K562 (cell line): Measurements from ENCODE around the gene GDF11. TPM values are rescaled to one million over a fixed set of nuclear protein-coding genes. Genes with fewer than 3 reads are reported as not detected.
A peak's percentile ranks its signal among the peaks of the same experiment; 100 is the strongest.

ENCODE experiments used
- ATAC-seq: fragments of 200-7000 bp; cut with Tn5 transposase; 3 replicates; pipeline ENCODE4 v1.9.1; 2020; ENCODE audit warnings: moderate library complexity
- BruUV-seq: library from RNA; stranded (reverse); fragments of 400-500 nt; replicated peaks from 2 replicates; lab custom pipeline; 2021; lab: Mats Ljungman, UMichigan
- CTCF ChIA-PET: fragments of 300-600 bp; formaldehyde crosslinking; extraction: SDS; loops from one replicate; lab custom pipeline; 2021; ENCODE audit warnings: low intra/inter-chr PET ratio; lab: Yijun Ruan, JAX
- POLR2A ChIA-PET: fragments of 300-600, 350-650 bp; sonication (Branson Sonifier 250); formaldehyde crosslinking; extraction: SDS; loops from one replicate; lab custom pipeline; 2021; ENCODE audit warnings: antibody characterized with exemption, inconsistent platforms; lab: Yijun Ruan, JAX
- DNase-seq, 4 experiments: peaks; one replicate each; pipeline versions ENCODE4 v3.0.0 to v3.0.0-alpha.2; 2011 to 2018; ENCODE audit warnings: low spot score in 3 of 4, mixed read lengths in 3 of 4; ENCODE audit errors: extremely low read depth in 1 of 4
- FAIRE-seq: peaks from 2 replicates; lab custom pipeline; 2011; peaks lifted over from hg19 to GRCh38; lab: Jason Lieb, UNC
- H2AFZ ChIP-seq: 2 replicates; pipeline ENCODE4 v1.6.0; 2011; ENCODE audit warnings: low read depth, low read length, control low read depth, inconsistent platforms
- H3K27ac ChIP-seq: fragments of 200-600 bp; 3 replicates; pipeline ENCODE4 v1.8.0; 2011; ENCODE audit warnings: low read depth, mild to moderate bottlenecking, control low read depth, inconsistent platforms, low read length, moderate library complexity, mixed read lengths; ENCODE audit errors: extremely low read depth
- H3K27me3 ChIP-seq, 2 experiments: fragments of 300-600 bp in 1 of 2; 2 replicates in 1 of 2; 3 replicates in 1 of 2; pipeline versions ENCODE4 v1.6.0 to v1.8.0; 2011; ENCODE audit warnings: inconsistent platforms in 2 of 2, low read length in 2 of 2, mild to moderate bottlenecking in 1 of 2, mixed read lengths in 1 of 2, moderate library complexity in 1 of 2; ENCODE audit not compliant: control insufficient read depth in 2 of 2, insufficient read depth in 2 of 2
- H3K36me3 ChIP-seq: fragments of 300-600 bp; 3 replicates; pipeline ENCODE4 v1.8.0; 2011; ENCODE audit warnings: mild to moderate bottlenecking, low read length, inconsistent platforms; ENCODE audit not compliant: control insufficient read depth, insufficient read depth
- H3K4me1 ChIP-seq, 2 experiments: fragments of 200-600 bp in 1 of 2; replicated peaks in 1 of 2; 2 replicates in 1 of 2; 3 replicates in 1 of 2; pipeline versions ENCODE4 v1.5.1 to v1.8.0; 2011; ENCODE audit warnings: inconsistent platforms in 2 of 2, low read length in 2 of 2, mild to moderate bottlenecking in 1 of 2, mixed read lengths in 1 of 2, moderate library complexity in 1 of 2; ENCODE audit not compliant: control insufficient read depth in 2 of 2, insufficient read depth in 2 of 2
- H3K4me2 ChIP-seq: 2 replicates; pipeline ENCODE4 v1.6.1; 2011; ENCODE audit warnings: low read length, control low read depth, inconsistent platforms, mixed read lengths; ENCODE audit not compliant: insufficient read depth
- H3K4me3 ChIP-seq: fragments of 200-600 bp; sonication (generic), shearing (Covaris generic); 2 replicates; pipeline ENCODE4 v1.5.1; 2016; ENCODE audit warnings: control low read depth, inconsistent platforms
- H3K79me2 ChIP-seq: fragments of 200-600 bp; 3 replicates; pipeline ENCODE4 v1.8.0; 2011; ENCODE audit warnings: low read length, inconsistent platforms; ENCODE audit not compliant: control insufficient read depth, insufficient read depth
- H3K9ac ChIP-seq, 2 experiments: 2 replicates each; pipeline versions ENCODE4 v1.6.0 to v1.6.1; 2011; ENCODE audit warnings: low read depth in 2 of 2, low read length in 2 of 2, control low read depth in 1 of 2, inconsistent platforms in 1 of 2, mild to moderate bottlenecking in 1 of 2, mixed read lengths in 1 of 2; ENCODE audit not compliant: insufficient read depth in 1 of 2
- H3K9me1 ChIP-seq: one replicate; pipeline ENCODE4 v1.6.0; 2011; ENCODE audit warnings: inconsistent platforms, mild to moderate bottlenecking, low read length, moderate library complexity; ENCODE audit not compliant: control insufficient read depth, insufficient read depth
- H3K9me3 ChIP-seq: replicated peaks from 2 replicates; pipeline ENCODE4 v1.5.1; 2011; ENCODE audit warnings: low read depth, low read length, inconsistent platforms; ENCODE audit not compliant: control insufficient read depth, insufficient read depth
- H4K20me1 ChIP-seq: replicated peaks from 2 replicates; pipeline ENCODE4 v1.6.1; 2011; ENCODE audit warnings: low read length, inconsistent platforms, mixed read lengths; ENCODE audit not compliant: control insufficient read depth, insufficient read depth
- BACH1 ChIP-seq: fragments of 200-800 bp; sonication (Bioruptor generic); IDR thresholded peaks from 2 replicates; pipeline ENCODE4 v1.6.1; 2016; ENCODE audit warnings: missing genetic modification characterization, missing compliant biosample characterization
- ZNF830 ChIP-seq: fragments of 250-450 bp; sonication (Bioruptor Pico); IDR thresholded peaks from 2 replicates; pipeline ENCODE4 v1.5.0; 2021; ENCODE audit warnings: mild to moderate bottlenecking
- WGBS: fragments of 100-300 bp; shearing (Covaris generic); methylation state at CpG from one replicate; pipeline ENCODE4 v1.1.6; 2016; ENCODE audit warnings: low coverage, mixed read lengths; ENCODE audit not compliant: insufficient coverage; ENCODE audit errors: missing lambda C conversion rate; 5-methylcytosine and 5-hydroxymethylcytosine counted together
- in situ Hi-C: fragments of 300-500 bp; cut with MboI; formaldehyde crosslinking; loops from 4 replicates; pipeline ENCODE4 v1.15.0; 2018; ENCODE audit warnings: inconsistent platforms, mixed read lengths
- intact Hi-C: fragments of 100-400 bp; cut with micrococcal nuclease; formaldehyde crosslinking; loops from 2 replicates; pipeline ENCODE4 v1.14.2; 2022
- polyA plus RNA-seq, 8 experiments: library from polyadenylated mRNA; depleted of rRNA in 4 of 8; stranded (reverse) in 5 of 8; unstranded in 3 of 8; fragments of >200 nt; fragmentation: Nextera tagmentation in 2 of 8; fragmentation: Illumina TruSeq in 1 of 8; extraction: Ambion mirVana in 2 of 8; extraction: Trizol in 1 of 8; gene quantifications; 2 replicates each; pipeline versions ENCODE4 v1.2.1 to v1.2.3, GENCODE V29; 2011 to 2014; ENCODE audit warnings: inconsistent platforms in 1 of 8, missing spikeins in 1 of 8
- total RNA-seq, 7 experiments: library from RNA; depleted of rRNA in 6 of 7; stranded (reverse); fragments of >200 nt in 6 of 7; fragmentation: Illumina TruSeq in 2 of 7; extraction: Trizol in 2 of 7; gene quantifications; 2 replicates each; pipeline versions ENCODE4 v1.2.1 to v1.2.3, GENCODE V29; 2011 to 2021; ENCODE audit warnings: low replicate concordance in 1 of 7

The GDF11 gene
- total and polyA plus RNA-seq, 9 of the 15 experiments (the other 6 are each of a cell fraction or from before 2014, with no cell fraction given) = 1.4 to 15.7 (median 4.8) TPM

DNA sequence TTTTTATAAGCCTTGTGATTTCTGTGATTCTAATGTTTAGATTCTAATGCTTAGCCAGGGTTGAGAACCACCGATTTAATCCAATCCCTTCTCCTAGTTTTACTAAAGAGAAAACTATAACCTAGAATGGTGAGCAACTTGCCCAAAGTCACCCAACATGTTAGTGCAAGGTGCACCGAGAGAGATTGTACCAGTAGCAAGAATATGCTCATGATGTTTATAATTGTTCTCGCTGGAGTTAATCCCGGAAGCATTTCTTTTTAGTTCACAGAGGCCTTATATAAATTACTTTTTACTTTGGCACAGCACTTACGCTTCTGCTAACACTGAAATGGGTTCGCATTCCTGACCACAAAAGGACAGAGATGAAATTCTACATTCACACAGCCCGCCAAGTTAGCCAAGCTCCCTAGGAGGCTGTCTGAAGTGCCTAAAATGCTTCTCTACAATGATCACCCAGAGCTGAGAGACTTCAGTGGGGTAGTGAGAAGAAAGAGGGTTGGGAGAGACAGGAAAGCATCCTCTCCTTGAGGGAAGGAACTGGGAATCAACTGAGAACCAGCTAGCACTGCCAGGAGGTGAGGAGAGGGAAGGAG lies 27.7 kb upstream of the GDF11 start:
- 59% methylated on average over 7 of the region's 7 CpGs for WGBS
- no peaks in the 10 kb centered on the region; the same call in 1 of the 2 replicates for H4K20me1 ChIP-seq
- intact Hi-C loops = no loop called here
- CTCF ChIA-PET = no interaction called here
- BruUV-seq = TSS peak; percentile 96
- H3K9me3 ChIP-seq = no peaks in the 10 kb centered on the region
- no peaks in the 10 kb centered on the region for H3K9me1 ChIP-seq
- peak overlapping the region; percentile 84 for H3K4me3 ChIP-seq
- no peaks in the 10 kb centered on the region for H3K27me3 ChIP-seq
- FAIRE-seq = no peak
- H3K4me1 ChIP-seq = peaks cover 17 to 26% of the 10 kb centered on the region in 2 experiments; a peak in 4 of 5 replicates
- TF ChIP-seq BACH1 (tag) (peak; percentile 14; the same call in 1 of the 2 replicates), ZNF830 (CRISPR knock-in tag) (no peak)
- TF ChIP-seq, all 486 proteins: peak for 1
- H3K79me2 ChIP-seq = peaks cover 6% of the 10 kb centered on the region; the same call in 2 of the 3 replicates
- POLR2A ChIA-PET = interaction anchor here (0.9 to 2.8 kb wide), 4 partner anchors 10 to 14 kb away, joined by 3 to 12 read pairs (median 7); partner anchors contain the start of gene CD63
- H3K4me2 ChIP-seq = peak overlapping the region; percentile 90
- H3K9ac ChIP-seq = peak overlapping the region; percentile 71 to 82; a peak in 3 of 4 replicates
- DNase-seq = no peak
- in situ Hi-C loops = no loop called here
- no peaks in the 10 kb centered on the region; the same call in 2 of the 3 replicates for H3K36me3 ChIP-seq
- peak overlapping the region; percentile 98 for H2AFZ ChIP-seq
- H3K27ac ChIP-seq = peak overlapping the region; percentile 88
- ATAC-seq = no peak
